B cell (primary cell): ENCODE results near the gene DNAJA3. TPM values are rescaled to one million over a fixed set of nuclear protein-coding genes. Genes with fewer than 3 reads are reported as not detected.
A peak's percentile ranks its signal among the peaks of the same experiment; 100 is the strongest.

Experiments used
- ATAC-seq: fragments of 200-7000 bp; cut with Tn5 transposase; one replicate; pipeline ENCODE4 v1.10.0; 2021; ENCODE audit warnings: low read depth, mild to moderate bottlenecking, moderate number of reproducible peaks, moderate library complexity
- CTCF ChIA-PET: fragments of 350-600 bp; sonication (Branson Sonifier 250); formaldehyde crosslinking; loops from one replicate; lab custom pipeline; 2021; ENCODE audit warnings: antibody characterized with exemption, inconsistent platforms; lab: Charles Lee
- POLR2A ChIA-PET: fragments of 350-600 bp; sonication (Branson Sonifier 250); formaldehyde crosslinking; loops from one replicate; lab custom pipeline; 2021; ENCODE audit warnings: antibody characterized with exemption; lab: Charles Lee
- DNase-seq: peaks from one replicate; pipeline ENCODE4 v3.0.0; 2013
- H2AFZ ChIP-seq: 2 replicates; pipeline ENCODE4 v1.6.1; 2012; ENCODE audit warnings: mild to moderate bottlenecking, low read depth, low read length; ENCODE audit not compliant: insufficient read depth, poor library complexity, severe bottlenecking
- H3K27ac ChIP-seq, 2 donors: 1 replicate in 1 of 2; 2 replicates in 1 of 2; pipeline ENCODE4 v1.5.1; 2012 to 2013; ENCODE audit warnings: low read length in 2 of 2, mild to moderate bottlenecking in 2 of 2, moderate library complexity in 1 of 2
- H3K27me3 ChIP-seq, 4 experiments: fragments of 200-600 bp in 1 of 4; sonication (generic) in 1 of 4; replicated peaks in 1 of 4; 1 replicate in 2 of 4; 2 replicates in 2 of 4; pipeline versions ENCODE4 v1.6.1 to v1.7.0; 2013 to 2016; ENCODE audit warnings: low read length in 3 of 4, mild to moderate bottlenecking in 2 of 4, mixed read lengths in 1 of 4, moderate library complexity in 1 of 4; ENCODE audit not compliant: insufficient read depth in 4 of 4, control insufficient read depth in 3 of 4; ENCODE audit errors: control extremely low read depth in 1 of 4
- H3K36me3 ChIP-seq, 2 experiments: replicated peaks in 1 of 2; 1 replicate in 1 of 2; 2 replicates in 1 of 2; pipeline versions ENCODE4 v1.6.1 to v1.7.1; 2013; ENCODE audit warnings: low read length in 1 of 2; ENCODE audit not compliant: insufficient read depth in 2 of 2, control insufficient read depth in 1 of 2; ENCODE audit errors: control extremely low read depth in 1 of 2, extremely low read depth in 1 of 2
- H3K4me1 ChIP-seq, 2 donors: fragments of 200-600 bp in 1 of 2; sonication (generic) in 1 of 2; 1 replicate in 1 of 2; 2 replicates in 1 of 2; pipeline versions ENCODE4 v1.5.1 to v1.6.1; 2013 to 2017; ENCODE audit warnings: low read length in 2 of 2; ENCODE audit not compliant: control insufficient read depth in 2 of 2, insufficient read depth in 2 of 2
- H3K4me2 ChIP-seq: replicated peaks from 2 replicates; pipeline ENCODE3; 2012; ENCODE audit warnings: mild to moderate bottlenecking, low read depth, low read length; ENCODE audit not compliant: poor library complexity, severe bottlenecking
- H3K4me3 ChIP-seq, 5 experiments: fragments of 200-600 bp in 1 of 5; sonication (generic) in 1 of 5; 1 replicate in 3 of 5; 2 replicates in 2 of 5; pipeline versions ENCODE4 v1.5.1 to v1.7.0; 2011 to 2016; ENCODE audit warnings: low read length in 4 of 5, mild to moderate bottlenecking in 4 of 5, low read depth in 2 of 5, control low read depth in 1 of 5, moderate library complexity in 1 of 5; ENCODE audit not compliant: insufficient read depth in 1 of 5; ENCODE audit errors: control extremely low read depth in 1 of 5, extremely low read depth in 1 of 5
- H3K79me2 ChIP-seq: fragments of 200-600 bp; sonication (generic); one replicate; pipeline ENCODE4 v1.6.0; 2016; ENCODE audit warnings: low read length; ENCODE audit not compliant: control insufficient read depth, insufficient read depth
- H3K9ac ChIP-seq: fragments of 200-600 bp; sonication (generic); 2 replicates; pipeline ENCODE4 v1.6.1; 2017; ENCODE audit warnings: mild to moderate bottlenecking, low read length, moderate library complexity
- H3K9me3 ChIP-seq, 3 donors: one replicate each; pipeline versions ENCODE4 v1.6.1 to v1.7.1; 2013; ENCODE audit warnings: low read length in 2 of 3; ENCODE audit not compliant: control insufficient read depth in 2 of 3, insufficient read depth in 1 of 3; ENCODE audit errors: control extremely low read depth in 1 of 3
- H4K20me1 ChIP-seq: 2 replicates; pipeline ENCODE4 v1.6.0; 2012; ENCODE audit warnings: mild to moderate bottlenecking, low read length; ENCODE audit not compliant: insufficient read depth, control insufficient read depth, poor library complexity, severe bottlenecking
- H3K27ac Mint-ChIP-seq: one replicate; pipeline ENCODE4 v1.8.0; 2021; ENCODE audit warnings: mixed read lengths
- H3K27me3 Mint-ChIP-seq: one replicate; pipeline ENCODE4 v1.8.0; 2021; ENCODE audit warnings: mixed read lengths
- H3K4me1 Mint-ChIP-seq: one replicate; pipeline ENCODE4 v1.8.0; 2021; ENCODE audit warnings: mixed read lengths
- H3K4me3 Mint-ChIP-seq: one replicate; pipeline ENCODE4 v1.8.0; 2021; ENCODE audit warnings: mixed read lengths
- H3K9me3 Mint-ChIP-seq: one replicate; pipeline ENCODE4 v1.8.0; 2022; ENCODE audit warnings: mixed read lengths; ENCODE audit not compliant: insufficient read depth
- EZH2 ChIP-seq: IDR thresholded peaks from 2 replicates; pipeline ENCODE4 v1.6.1; 2012; ENCODE audit warnings: borderline replicate concordance, low read depth, mild to moderate bottlenecking, moderate library complexity, low read length; ENCODE audit not compliant: insufficient read depth, poor library complexity, severe bottlenecking
- WGBS: methylation state at CpG from one replicate; pipeline ENCODE4 v1.1.5; 2013; ENCODE audit warnings: missing lambda C conversion rate; ENCODE audit not compliant: insufficient coverage; 5-methylcytosine and 5-hydroxymethylcytosine counted together
- intact Hi-C: fragments of 100-400 bp; cut with micrococcal nuclease; formaldehyde crosslinking; loops from one replicate; pipeline ENCODE4 v1.10.0; 2022
- polyA plus RNA-seq: library from polyadenylated mRNA; depleted of rRNA; stranded (reverse); fragments of >200 nt; gene quantifications from 2 replicates; pipeline ENCODE4 v1.2.3, GENCODE V29; 2012
- total RNA-seq, 2 donors: library from RNA; stranded (reverse); fragments of 120-200 nt in 1 of 2; gene quantifications; 1 replicate in 1 of 2; 2 replicates in 1 of 2; pipeline versions ENCODE4 v1.2.3 to v1.2.4, GENCODE V29; 2013 to 2022
- TF ChIP-seq, protein P1 (sequence below): fragments of 200-600 bp; IDR thresholded peaks from one replicate; pipeline ENCODE4 v1.8.0; 2022; ENCODE audit warnings: antibody characterized with exemption, mild to moderate bottlenecking

DNAJA3 gene
- total and polyA plus RNA-seq, 2 donors (not counting 1 experiment from before 2014, with no cell fraction given): 59.3 to 67.7 TPM

DNA sequence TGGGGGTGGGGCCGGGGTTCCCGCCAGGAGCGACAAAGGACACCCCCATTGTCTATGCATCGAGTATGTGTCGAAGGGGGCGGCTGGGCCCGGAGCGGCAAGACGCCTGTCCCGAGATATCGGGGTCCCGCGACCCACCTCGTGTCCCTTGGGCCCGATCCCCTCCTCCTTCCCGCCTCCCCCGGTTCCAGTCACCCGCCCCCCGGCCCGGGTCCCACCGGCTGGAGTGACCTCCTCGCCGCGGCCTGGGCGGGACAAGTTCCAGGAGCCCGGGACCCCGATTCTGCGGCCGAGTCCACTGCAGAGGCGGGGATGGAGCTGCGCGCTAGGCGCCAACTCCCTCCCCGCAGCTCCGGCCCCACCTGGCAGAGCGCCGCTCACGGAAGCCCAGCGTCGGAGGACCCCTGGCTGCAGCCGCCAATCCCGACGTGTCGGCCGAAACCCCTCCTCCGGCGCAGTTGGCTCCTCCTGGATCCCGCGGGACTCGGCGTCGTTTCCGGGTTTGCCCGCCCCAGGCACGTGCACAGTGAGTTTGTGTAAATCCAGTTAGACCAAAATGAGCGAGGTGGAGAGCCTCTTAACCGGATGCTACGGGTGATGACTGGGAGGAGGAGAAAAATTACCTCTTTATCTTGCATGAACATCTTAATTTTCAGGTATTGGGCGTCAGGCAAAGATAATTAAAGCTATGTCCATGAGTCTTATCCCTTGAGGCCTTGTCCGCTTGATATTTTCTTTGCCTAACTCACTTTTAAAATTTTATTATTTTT lies 48.7 kb downstream of the DNAJA3 start, which contains the start of gene NMRAL1:
NMRAL1 (minus strand) TSS at position 434 of the 770 bp plus-strand sequence. CDS start 493 bp downstream, outside the sequence.
- ChIA-PET POLR2A (interaction anchor here (0.6 to 0.7 kb wide), 2 partner anchors 31 to 598 kb away, joined by 3 read pairs; no protein-coding TSS in a partner anchor), CTCF (interaction anchor here (0.7 to 5.5 kb wide), 3 partner anchors 32 to 142 kb away, joined by 3 to 70 read pairs (median 3); no protein-coding TSS in a partner anchor)
- H3K79me2 ChIP-seq: peaks cover 39% of the 10 kb centered on the region
- no peaks in the 10 kb centered on the region for H3K27me3 ChIP-seq
- H3K27ac ChIP-seq: peak within 1 kb of the TSS; percentile 15 to 74
- peaks cover 0 to 4% (median 0%) of the 10 kb centered on the region in 3 donors for H3K9me3 ChIP-seq
- H2AFZ ChIP-seq: peak within 1 kb of the TSS; percentile 92
- DNase-seq: peak; percentile 82
- peaks cover 19 to 37% of the 10 kb centered on the region in 2 donors for H3K4me1 ChIP-seq
- H3K4me3 Mint-ChIP-seq: peak within 1 kb of the TSS; percentile 81
- peaks cover 0 to under 1% of the 10 kb centered on the region in 2 experiments for H3K36me3 ChIP-seq
- peak; percentile 42 for ATAC-seq
- under 1% methylated on average over 55 of the region's 60 CpGs for WGBS
- H3K4me1 Mint-ChIP-seq: peaks cover 33% of the 10 kb centered on the region
- TF ChIP-seq, protein P1, sequence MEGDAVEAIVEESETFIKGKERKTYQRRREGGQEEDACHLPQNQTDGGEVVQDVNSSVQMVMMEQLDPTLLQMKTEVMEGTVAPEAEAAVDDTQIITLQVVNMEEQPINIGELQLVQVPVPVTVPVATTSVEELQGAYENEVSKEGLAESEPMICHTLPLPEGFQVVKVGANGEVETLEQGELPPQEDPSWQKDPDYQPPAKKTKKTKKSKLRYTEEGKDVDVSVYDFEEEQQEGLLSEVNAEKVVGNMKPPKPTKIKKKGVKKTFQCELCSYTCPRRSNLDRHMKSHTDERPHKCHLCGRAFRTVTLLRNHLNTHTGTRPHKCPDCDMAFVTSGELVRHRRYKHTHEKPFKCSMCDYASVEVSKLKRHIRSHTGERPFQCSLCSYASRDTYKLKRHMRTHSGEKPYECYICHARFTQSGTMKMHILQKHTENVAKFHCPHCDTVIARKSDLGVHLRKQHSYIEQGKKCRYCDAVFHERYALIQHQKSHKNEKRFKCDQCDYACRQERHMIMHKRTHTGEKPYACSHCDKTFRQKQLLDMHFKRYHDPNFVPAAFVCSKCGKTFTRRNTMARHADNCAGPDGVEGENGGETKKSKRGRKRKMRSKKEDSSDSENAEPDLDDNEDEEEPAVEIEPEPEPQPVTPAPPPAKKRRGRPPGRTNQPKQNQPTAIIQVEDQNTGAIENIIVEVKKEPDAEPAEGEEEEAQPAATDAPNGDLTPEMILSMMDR: no peak
- no peak for TF ChIP-seq EZH2
- H4K20me1 ChIP-seq: peaks cover 10% of the 10 kb centered on the region
- intact Hi-C loops: no loop called here
- peak within 1 kb of the TSS; percentile 97 for H3K4me2 ChIP-seq
- peak within 1 kb of the TSS; percentile 81 for H3K27ac Mint-ChIP-seq
- no peaks in the 10 kb centered on the region for H3K27me3 Mint-ChIP-seq
- H3K4me3 ChIP-seq: peak within 1 kb of the TSS in 4 of 5 experiments; percentile 58 to 76 (median 60)
- H3K9me3 Mint-ChIP-seq: no peaks in the 10 kb centered on the region
- peak within 1 kb of the TSS; percentile 75 for H3K9ac ChIP-seq
